Activated B cell treated with CpG ODN at 0.5 μM for 24 hours (primary cell): Measurements from ENCODE around the gene HOXD13. TPM values are rescaled to one million over a fixed set of nuclear protein-coding genes. Genes with fewer than 3 reads are reported as not detected.

Experiments
- ATAC-seq: fragments of 200-7000 bp; cut with Tn5 transposase; one replicate; pipeline ENCODE4 v1.10.0; 2021; ENCODE audit warnings: low read depth, mild to moderate bottlenecking, moderate library complexity
- CTCF ChIA-PET: fragments of 350-600 bp; sonication (Branson Sonifier 250); formaldehyde crosslinking; loops from one replicate; lab custom pipeline; 2021; ENCODE audit warnings: antibody characterized with exemption; lab: Charles Lee
- POLR2A ChIA-PET: fragments of 350-600 bp; sonication (Branson Sonifier 250); formaldehyde crosslinking; loops from one replicate; lab custom pipeline; 2021; ENCODE audit warnings: antibody characterized with exemption; lab: Charles Lee
- DNase-seq: peaks from one replicate; pipeline ENCODE4 v3.0.0; 2022
- H3K27ac Mint-ChIP-seq: one replicate; pipeline ENCODE4 v1.8.0; 2020; ENCODE audit warnings: mixed read lengths
- H3K27me3 Mint-ChIP-seq: one replicate; pipeline ENCODE4 v1.8.0; 2021; ENCODE audit warnings: mixed read lengths
- H3K36me3 Mint-ChIP-seq: one replicate; pipeline ENCODE4 v1.8.0; 2021; ENCODE audit warnings: low read depth, mixed read lengths
- H3K4me1 Mint-ChIP-seq: one replicate; pipeline ENCODE4 v1.8.0; 2021; ENCODE audit warnings: mixed read lengths
- H3K4me3 Mint-ChIP-seq: one replicate; pipeline ENCODE4 v1.8.0; 2020; ENCODE audit warnings: mild to moderate bottlenecking, mixed read lengths
- H3K9me3 Mint-ChIP-seq: one replicate; pipeline ENCODE4 v1.8.0; 2020; ENCODE audit warnings: mixed read lengths
- intact Hi-C: fragments of 100-400 bp; cut with micrococcal nuclease; formaldehyde crosslinking; loops from one replicate; pipeline ENCODE4 v1.15.1; 2024
- total RNA-seq: library from RNA; stranded (reverse); gene quantifications from 2 replicates; pipeline ENCODE4 v1.2.3, GENCODE V29; 2022
- TF ChIP-seq, protein P1 (sequence below): fragments of 200-600 bp; IDR thresholded peaks from one replicate; pipeline ENCODE4 v1.8.0; 2022; ENCODE audit warnings: antibody characterized with exemption, mild to moderate bottlenecking

The HOXD13 gene
- total RNA-seq, 1 donor from 2014 or later: not detected

DNA sequence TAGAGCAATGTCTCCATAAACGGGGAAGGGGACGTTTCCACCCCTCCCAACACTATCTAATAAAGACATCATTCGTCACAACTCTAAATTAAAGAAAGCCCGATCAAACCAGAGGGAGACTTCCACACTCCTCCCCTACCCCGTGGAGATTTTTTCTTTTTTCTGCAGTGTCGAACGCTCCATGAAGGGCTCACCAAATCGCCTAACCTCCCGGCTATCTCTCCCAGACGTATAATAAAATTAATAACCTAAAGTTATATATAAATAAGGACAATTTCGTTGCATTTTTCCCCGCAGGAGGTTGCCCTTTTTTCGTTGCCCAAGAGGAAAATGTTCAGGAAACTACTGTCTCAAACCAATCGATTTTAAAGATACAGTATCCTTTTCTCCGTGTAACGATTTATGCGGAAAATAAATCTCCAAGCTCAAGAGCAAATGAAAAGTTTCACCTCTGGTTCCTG, 11.1 kb upstream of the HOXD13 start:
- Mint-ChIP-seq H3K27ac (peak overlapping the region; percentile 46), H3K9me3 (peaks cover 2% of the 10 kb centered on the region), H3K4me3 (no peak overlapping the region), H3K27me3 (peaks cover 62% of the 10 kb centered on the region), H3K4me1 (peaks cover 7% of the 10 kb centered on the region), H3K36me3 (peaks cover 5% of the 10 kb centered on the region)
- DNase-seq (no peak), ATAC-seq (no peak)
- intact Hi-C loops: no loop called here
- CTCF ChIA-PET: interaction anchor here (1.1 kb wide), 1 partner anchor 46 kb away, joined by 3 read pairs; no protein-coding TSS in a partner anchor
- POLR2A ChIA-PET: no interaction called here
- TF ChIP-seq, protein P1, sequence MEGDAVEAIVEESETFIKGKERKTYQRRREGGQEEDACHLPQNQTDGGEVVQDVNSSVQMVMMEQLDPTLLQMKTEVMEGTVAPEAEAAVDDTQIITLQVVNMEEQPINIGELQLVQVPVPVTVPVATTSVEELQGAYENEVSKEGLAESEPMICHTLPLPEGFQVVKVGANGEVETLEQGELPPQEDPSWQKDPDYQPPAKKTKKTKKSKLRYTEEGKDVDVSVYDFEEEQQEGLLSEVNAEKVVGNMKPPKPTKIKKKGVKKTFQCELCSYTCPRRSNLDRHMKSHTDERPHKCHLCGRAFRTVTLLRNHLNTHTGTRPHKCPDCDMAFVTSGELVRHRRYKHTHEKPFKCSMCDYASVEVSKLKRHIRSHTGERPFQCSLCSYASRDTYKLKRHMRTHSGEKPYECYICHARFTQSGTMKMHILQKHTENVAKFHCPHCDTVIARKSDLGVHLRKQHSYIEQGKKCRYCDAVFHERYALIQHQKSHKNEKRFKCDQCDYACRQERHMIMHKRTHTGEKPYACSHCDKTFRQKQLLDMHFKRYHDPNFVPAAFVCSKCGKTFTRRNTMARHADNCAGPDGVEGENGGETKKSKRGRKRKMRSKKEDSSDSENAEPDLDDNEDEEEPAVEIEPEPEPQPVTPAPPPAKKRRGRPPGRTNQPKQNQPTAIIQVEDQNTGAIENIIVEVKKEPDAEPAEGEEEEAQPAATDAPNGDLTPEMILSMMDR: no peak

DNA sequence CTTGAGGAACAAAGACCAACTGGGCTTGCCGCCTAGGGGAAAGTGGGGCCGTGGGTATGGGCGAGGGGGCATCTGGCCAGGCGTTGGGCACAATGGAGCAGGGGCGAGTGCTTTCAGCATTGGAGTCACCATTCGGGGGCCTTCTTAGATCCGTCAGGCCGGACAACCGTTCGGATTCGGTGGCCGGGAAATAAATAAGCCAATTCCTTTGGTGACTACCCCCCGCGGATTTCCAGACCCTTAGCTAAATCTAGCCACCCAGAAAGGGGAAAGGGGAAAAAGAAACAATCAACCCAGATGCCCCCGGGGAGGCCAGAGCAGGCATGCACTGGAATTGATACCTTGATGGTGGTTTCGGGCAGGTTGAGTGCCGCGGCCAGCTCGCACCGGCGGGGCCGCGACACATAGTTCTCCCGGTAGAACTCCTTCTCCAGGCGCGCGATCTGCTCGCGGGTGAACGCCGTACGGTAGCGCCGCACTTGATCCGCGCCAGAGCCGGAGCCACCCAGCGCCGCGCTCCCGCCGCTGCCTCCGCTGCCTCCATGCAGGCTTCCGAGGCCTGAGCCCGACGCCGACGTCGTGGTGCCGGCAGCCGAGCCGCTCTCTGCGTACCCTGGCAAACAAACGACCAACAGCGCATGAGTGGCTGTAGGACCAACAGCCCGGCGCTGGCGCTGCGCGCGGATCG, 10.5 kb upstream of the HOXD13 start:
- ChIA-PET POLR2A (no interaction called here), CTCF (interaction anchor here (1.1 kb wide), 1 partner anchor 45 kb away, joined by 3 read pairs; no protein-coding TSS in a partner anchor)
- peaks cover 7% of the 10 kb centered on the region for H3K4me1 Mint-ChIP-seq
- TF ChIP-seq, protein P1: no peak
- H3K4me3 Mint-ChIP-seq: no peak overlapping the region
- intact Hi-C loops: no loop called here
- peaks cover 3% of the 10 kb centered on the region for H3K9me3 Mint-ChIP-seq
- ATAC-seq: no peak
- H3K27me3 Mint-ChIP-seq: peaks cover 64% of the 10 kb centered on the region
- DNase-seq: peak; percentile 15
- H3K36me3 Mint-ChIP-seq: peaks cover 5% of the 10 kb centered on the region
- H3K27ac Mint-ChIP-seq: no peak overlapping the region

DNA sequence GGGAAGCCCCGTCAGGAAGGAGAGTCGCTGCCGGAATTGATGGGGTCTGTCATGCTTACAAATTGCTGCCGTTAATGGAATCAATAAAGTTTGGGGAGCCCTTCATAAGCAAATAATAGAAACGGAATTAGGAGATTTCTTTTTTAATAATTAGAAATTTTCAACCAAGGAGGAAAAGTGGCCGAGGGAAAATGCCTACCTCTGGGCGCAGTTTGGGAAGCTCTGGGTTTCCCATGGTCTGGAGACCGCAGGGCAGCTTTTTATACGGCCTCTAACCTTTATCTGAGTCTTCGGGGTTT, 10.0 kb upstream of the HOXD13 start:
- no peak for DNase-seq
- peaks cover 7% of the 10 kb centered on the region for H3K4me1 Mint-ChIP-seq

DNA sequence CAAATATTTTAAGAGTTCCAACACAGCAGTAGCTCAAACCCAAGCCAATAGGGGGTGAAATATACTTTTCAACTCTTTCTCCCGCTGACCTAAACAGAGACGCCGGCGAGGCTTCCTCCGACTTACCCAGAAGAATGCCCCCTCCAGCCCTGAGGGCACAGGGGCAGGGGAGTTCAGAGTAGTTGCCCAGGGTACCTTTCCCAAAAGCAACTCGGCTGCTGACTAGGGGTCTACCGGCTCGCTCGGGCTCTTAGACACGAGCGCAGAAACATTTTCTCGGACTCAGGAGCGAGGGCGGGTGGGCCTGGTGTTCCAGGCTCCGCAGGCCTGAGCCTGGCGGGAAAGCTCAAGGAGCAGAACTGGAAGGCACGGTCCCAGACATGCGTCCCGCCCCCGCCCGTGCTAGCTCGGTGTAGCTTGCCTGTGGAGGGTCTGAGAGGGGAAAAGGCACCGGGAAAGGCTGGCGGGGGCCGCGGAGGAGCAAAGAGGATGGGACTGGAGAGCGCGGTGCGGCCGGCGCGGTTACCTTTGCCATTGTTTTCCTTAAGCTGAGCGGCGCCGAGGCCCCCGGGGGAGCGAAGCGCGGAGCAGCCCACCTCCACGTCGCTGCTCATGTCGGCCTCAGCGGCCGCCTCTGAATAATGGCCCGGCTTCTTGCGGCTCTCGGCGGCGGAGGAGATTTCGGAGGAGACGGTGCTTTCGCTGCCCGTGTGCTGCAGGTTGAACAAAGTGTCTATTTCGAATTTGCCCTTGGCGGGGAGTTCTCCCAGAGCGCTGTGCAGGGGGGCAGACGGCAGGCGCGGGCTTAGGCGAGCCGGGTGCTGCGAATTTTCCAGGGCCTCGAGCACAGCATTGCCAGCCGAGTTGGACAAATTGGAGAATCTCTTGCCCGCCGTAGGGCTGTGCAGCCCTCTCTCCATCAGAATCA, 9.4 kb upstream of the HOXD13 start:
- Mint-ChIP-seq H3K27me3 (peaks cover 72% of the 10 kb centered on the region), H3K36me3 (peaks cover 5% of the 10 kb centered on the region), H3K9me3 (peaks cover 4% of the 10 kb centered on the region), H3K27ac (peak overlapping the region; percentile 41), H3K4me3 (no peak overlapping the region), H3K4me1 (peaks cover 7% of the 10 kb centered on the region)
- no peak for ATAC-seq
- intact Hi-C loops: no loop called here
- DNase-seq: no peak
- TF ChIP-seq, protein P1: no peak
- ChIA-PET POLR2A (no interaction called here), CTCF (interaction anchor here (1.1 kb wide), 1 partner anchor 44 kb away, joined by 3 read pairs; no protein-coding TSS in a partner anchor)

More for the DNA sequence above, 10.0 kb upstream of the HOXD13 start:
- CTCF ChIA-PET: interaction anchor here (1.1 kb wide), 1 partner anchor 45 kb away, joined by 3 read pairs; no protein-coding TSS in a partner anchor
- Mint-ChIP-seq H3K27me3 (peaks cover 68% of the 10 kb centered on the region), H3K9me3 (peaks cover 4% of the 10 kb centered on the region), H3K27ac (no peak overlapping the region), H3K4me3 (no peak overlapping the region), H3K36me3 (peaks cover 5% of the 10 kb centered on the region)
- ATAC-seq: no peak
- POLR2A ChIA-PET: no interaction called here
- TF ChIP-seq, protein P1: no peak
- intact Hi-C loops: no loop called here
